HG03354 (cell line): ENCODE measurements around the gene AMHR2.
"Not testable (repeated sequence)": the region's sequence is repeated elsewhere in the genome, so short reads cannot be mapped to it uniquely, and the experiment has no call there.

Experiments used
- ATAC-seq: cut with Tn5 transposase; IDR thresholded peaks from one replicate; pipeline ENCODE4 v1.9.1; 2021; ENCODE audit warnings: mild to moderate bottlenecking; ENCODE audit not compliant: unreplicated experiment, poor library complexity, severe bottlenecking

Gene AMHR2

GRCh38 chr12:53444593-53445325 is 21.1 kb downstream of the AMHR2 start:
- ATAC-seq = not testable (repeated sequence)

DNA sequence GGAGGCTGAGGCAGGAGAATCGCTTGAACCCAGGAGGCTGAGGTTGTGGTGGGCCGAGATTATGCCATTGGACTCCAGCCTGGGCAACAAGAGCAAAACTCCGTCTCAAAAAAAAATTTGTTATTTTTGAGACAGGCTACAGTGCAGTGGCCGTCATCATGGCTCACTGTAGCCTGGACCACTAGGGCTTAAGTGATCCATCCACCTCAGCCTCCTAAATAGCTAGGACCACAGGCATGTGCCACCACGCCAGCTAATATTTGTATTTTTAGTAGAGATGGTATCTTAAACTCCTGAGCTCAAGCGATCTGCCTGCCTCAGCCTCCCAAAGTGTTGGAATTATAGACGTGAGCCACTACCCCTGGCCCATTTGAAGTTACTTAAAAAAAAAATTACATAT is 27.3 kb downstream of the AMHR2 start:
- ATAC-seq = no peak

- ATAC-seq = peak; percentile 97
These were observed 28.1 kb downstream of the AMHR2 start, which contains the start of gene PCBP2 for GRCh38 chr12:53451661-53452158. PCBP2 (plus strand) TSS chr12:53452102; CDS start chr12:53454801, 2,699 bp downstream.

GRCh38 chr12:53452159-53453077 is 28.8 kb downstream of the AMHR2 start:
- ATAC-seq = peak; percentile 31

DNA sequence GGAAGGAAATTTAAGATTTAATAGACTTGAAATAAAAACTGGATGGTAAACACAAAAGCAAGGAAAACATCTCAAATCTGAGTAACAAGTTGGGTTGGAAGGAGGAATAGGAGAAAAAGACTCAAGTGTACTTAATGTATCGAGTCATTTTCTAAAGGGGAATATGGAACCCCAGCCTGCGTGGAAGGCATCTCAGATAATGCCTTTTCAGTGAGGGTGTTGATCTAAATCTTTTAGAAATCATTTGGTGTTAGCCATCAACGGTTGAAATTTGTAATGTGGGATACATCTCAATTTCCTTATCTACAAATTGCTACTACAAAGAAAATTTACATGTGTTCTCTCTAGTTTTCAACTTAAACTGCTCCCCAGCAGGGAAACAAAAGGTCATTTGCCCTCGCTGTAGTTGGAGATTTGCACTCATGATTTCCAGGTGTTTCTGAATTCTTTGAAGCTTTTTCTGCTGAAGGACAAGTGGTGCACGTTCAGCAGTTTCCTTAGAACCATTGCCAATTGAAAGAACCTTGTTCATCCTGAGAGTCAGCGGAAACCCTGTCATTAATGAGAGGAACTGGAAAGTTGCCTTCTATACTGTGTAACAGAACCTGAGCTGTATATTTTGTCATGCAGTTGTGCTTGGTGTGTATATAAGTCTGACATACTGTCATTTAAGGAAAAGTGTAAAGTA is 30.4 kb downstream of the AMHR2 start:
- ATAC-seq = no peak

- no peak for ATAC-seq
These were observed 31.1 kb downstream of the AMHR2 start for GRCh38 chr12:53454707-53455106.

DNA sequence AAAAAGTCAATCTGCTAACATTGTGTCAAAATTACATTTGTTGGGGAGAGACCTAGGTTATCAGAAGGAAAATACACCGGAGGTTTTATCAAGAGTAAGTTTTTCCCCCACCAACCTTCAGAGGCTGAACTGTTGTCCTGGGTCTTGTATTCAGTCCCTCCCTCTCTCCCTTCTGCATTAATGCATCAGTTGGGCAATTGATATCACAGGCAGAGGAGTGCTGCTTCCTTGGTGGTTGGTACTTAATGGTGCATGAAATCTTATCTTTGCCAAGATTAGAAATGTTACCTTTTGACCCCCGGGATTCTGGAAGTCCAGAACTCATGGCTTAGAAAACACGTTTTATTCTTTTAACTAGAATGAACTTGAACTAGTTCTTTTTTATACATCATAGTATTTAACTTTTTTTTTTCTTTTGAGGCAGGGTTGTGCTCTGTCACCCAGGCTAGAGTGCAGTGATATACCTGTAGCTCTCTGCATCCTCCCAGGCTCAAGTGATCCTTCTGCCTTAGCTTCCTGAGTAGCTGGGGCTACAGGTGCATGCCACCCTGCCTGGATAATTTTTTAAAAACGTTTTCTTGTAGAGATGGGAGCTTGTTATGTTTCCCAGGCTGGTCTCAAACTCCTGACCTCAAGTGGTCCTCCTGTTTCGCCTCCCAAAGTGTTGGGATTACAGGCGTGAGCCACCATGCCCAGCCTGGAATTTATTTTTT is 33.2 kb downstream of the AMHR2 start:
- no peak for ATAC-seq

DNA sequence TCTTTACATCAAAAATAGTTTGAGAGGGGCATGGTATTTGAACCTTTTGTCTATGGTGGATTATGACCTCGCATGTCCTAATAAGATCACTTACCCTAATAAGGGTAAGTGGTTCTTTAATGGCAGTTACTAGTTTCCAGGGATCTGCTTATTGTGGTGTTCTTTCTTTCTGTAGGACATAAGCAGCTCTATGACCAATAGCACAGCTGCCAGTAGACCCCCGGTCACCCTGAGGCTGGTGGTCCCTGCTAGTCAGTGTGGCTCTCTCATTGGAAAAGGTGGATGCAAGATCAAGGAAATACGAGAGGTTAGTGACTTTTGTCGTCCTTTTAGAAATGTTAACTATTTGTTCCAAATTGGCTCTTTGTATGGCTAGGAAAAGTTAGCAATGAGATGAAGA is 35.4 kb downstream of the AMHR2 start:
- ATAC-seq = no peak

- ATAC-seq = no peak
These were observed 37.4 kb downstream of the AMHR2 start for GRCh38 chr12:53461059-53461458.

DNA sequence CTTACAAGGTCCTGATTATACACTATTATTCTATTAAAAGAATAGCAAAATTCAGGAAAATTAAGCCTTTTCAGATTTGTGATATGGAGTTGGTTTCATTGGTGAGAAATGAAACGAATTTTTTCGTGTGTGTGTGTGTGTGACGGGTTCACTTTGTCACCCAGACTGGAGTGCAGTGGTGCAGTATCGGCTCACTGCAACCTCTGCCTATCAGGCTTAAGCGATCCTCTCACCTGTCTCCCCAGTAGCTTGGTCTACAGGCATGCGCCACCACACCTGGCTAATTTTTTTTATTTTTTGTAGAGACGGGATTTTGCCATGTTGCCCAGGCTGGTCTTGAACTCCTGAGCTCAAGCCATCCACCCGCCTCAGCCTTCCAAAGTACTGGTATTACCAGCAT is 37.9 kb downstream of the AMHR2 start:
- ATAC-seq = no peak

DNA sequence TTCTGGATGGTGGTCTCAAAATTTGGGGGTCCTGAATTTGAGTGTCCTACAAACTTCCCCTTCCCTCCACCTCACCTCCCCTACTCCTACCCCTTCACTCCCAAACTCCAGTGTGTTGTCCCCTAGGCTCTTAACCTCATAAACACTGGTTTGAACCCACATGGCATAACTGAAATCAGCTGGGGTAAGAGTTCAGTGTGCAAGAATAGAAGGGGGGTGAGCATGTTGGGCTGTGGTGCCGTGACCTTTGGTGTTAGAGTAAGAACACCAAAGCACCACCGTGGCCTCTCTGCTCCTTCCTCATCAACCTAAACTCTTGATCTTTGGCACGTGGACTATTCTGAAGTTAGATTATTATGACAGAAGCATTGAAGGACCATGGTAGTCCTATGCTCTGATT is 39.3 kb downstream of the AMHR2 start:
- ATAC-seq = no peak

GRCh38 chr12:53463802-53464560 is 40.3 kb downstream of the AMHR2 start:
- ATAC-seq = no peak

- ATAC-seq = no peak
These were observed 41.2 kb downstream of the AMHR2 start for GRCh38 chr12:53464685-53465418.

DNA sequence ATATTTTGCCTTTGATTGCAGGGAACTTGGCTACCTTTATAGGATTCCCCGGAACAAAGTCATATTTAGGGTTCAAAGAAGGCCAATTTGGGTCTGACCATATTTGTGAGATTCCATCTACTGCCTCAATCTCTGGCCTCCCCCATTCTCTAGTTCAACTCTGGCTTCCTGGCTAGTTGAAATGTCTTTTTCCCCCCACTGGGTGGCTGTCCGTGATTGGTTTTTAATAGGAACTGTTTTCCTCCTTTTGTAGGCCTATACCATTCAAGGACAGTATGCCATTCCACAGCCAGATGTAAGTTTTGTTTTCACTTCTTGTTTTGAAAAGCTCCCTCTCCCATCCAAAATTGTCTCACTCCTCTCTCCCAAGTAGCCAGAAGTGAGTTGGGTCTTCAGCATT is 42.0 kb downstream of the AMHR2 start:
- no peak for ATAC-seq

- ATAC-seq = no peak
These were observed 43.0 kb downstream of the AMHR2 start for GRCh38 chr12:53466640-53467039.

GRCh38 chr12:53467082-53467481 is 43.4 kb downstream of the AMHR2 start:
- ATAC-seq = no peak

- ATAC-seq = no peak
These were observed 44.2 kb downstream of the AMHR2 start for GRCh38 chr12:53467880-53468279.

DNA sequence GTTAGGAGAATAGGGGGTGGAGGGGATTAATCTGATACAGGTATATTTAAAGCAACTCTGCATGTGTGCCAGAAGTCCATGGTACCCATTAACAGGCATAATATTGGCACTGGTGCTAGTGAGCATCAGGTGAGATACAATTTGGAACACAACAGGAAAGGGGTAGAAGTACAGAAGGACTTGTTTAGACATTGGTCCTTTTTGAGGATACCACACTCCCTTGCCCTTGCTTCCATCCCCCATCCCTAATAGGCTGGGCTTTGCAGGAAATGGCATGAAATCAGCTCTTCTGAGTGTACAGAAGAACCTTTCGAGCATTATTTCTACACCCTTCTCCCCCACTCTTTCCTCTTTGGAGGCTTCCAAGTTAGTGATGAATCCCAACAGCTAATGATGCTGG is 44.6 kb downstream of the AMHR2 start:
- no peak for ATAC-seq
